ENCODE data around the gene PTOV1.

PTOV1 gene

DNA sequence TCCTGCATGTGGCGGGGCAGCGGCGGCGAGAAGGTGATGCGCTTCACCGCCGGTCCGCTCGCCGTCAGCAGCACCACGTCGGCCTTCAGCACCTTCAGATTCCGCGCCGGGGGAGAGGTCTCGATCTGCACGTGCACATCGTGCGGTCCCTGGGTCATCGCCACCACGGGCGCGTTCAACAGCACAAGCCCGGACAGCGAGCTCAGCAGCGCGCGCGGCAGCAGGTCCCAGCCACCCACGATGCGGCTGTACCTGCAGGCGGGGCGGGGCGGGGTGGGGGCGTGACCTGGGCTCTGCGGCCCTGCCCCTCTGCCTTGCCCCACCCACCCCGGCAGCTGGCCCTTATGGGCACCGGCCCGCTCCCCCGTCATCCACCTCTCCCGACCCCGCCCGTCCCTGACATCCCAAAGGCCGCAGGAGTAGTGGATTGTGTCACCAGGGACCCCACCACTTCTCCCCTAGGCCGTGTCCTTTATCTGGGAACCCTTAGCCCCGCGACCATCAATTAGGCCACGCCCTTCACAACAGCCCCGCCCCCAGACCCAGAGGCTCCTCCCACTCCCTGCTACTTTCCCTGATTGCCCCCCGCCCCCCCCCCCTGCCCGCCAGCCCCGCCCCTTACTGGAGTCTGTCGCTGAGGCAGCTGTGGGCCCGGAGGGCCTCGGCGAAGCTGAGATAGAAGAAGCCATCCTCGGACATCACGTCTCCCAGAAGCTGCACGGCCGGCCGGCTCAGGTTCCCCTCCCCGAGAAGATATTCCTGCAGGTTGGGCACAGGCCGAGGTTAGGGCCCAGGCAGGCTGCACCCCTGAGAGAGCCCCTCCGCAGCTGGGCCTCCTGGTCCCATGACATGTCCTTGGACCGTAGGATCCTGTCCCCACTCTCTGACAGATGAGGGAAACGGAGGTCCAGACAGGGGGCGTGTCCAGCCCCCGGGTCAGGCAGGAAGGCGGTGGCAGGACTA lies 39.7 kb downstream of the PTOV1 start:
- DNase-seq, result peak; percentile 91

DNA sequence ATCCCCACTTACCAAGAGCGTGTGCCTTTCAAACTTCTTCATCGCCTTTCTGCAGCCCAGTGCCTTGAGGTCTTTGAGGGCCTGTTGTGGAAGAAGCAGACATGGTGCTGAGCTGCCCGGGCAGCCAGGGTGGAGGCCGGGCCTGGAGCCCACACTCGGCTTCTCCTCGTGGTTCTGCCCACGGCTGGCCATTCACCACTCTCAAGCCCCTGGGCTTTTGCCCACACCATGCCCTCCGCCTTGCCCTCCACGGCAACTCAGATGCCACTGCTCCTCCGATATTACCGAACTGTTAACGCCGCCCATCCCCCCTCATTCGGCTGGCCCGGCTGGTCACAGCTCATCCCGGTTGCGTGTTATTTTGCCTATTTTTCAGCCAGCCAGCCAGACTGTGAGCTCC lies 40.4 kb downstream of the PTOV1 start:
- DNase-seq, result no peak

DNA sequence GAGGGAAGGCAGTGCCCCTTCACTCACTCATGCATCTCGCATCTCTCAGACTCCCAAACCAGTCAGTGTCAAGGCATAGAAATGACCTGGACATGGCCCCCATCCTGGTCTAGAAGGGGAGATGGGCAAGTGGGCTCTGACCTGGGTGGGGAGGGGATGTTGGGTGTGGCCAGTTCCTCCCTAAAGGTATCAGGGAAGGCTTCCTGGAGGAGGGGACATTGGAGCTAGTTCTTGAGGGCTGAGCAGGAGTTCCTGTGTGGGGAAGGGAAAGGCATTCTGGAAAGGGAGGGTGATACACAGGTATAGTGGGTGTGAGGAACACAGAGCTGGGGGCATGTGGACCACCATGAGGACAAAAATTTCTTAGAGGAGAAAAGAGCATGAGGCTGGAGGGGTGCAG lies 41.8 kb downstream of the PTOV1 start:
- DNase-seq, result no peak

DNA sequence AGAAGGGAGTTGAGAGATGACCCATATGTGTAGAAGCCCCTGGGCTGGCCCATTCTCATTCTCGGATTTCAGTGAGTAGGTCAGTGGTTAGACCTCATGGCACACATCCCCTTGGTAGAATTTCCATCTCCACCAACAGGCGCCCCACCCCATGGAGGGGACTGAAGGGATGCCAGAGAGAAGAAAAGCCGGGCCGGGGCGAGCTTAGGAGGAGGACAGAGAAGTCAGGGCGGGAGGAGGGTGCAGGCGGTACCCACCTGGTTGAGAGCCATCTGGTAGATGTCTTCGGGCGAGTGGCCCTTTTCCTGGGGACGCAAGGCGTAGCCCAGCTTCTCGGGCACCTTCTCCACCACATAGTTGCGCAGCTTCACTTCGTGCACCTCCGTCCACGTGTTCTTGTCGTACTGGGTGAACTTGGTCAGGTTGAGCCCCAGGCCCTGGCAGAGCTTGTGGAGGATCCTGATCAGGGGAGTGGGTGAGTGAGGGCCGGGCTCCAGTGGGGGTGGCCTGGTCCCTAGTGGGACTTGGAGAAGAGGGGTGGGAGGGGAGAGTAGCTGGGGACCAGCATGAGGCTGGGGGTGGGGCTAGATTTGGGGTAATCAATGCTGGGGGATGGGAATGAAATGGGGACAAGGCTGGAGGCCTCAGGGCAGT lies 43.2 kb downstream of the PTOV1 start:
- no peak for DNase-seq

DNA sequence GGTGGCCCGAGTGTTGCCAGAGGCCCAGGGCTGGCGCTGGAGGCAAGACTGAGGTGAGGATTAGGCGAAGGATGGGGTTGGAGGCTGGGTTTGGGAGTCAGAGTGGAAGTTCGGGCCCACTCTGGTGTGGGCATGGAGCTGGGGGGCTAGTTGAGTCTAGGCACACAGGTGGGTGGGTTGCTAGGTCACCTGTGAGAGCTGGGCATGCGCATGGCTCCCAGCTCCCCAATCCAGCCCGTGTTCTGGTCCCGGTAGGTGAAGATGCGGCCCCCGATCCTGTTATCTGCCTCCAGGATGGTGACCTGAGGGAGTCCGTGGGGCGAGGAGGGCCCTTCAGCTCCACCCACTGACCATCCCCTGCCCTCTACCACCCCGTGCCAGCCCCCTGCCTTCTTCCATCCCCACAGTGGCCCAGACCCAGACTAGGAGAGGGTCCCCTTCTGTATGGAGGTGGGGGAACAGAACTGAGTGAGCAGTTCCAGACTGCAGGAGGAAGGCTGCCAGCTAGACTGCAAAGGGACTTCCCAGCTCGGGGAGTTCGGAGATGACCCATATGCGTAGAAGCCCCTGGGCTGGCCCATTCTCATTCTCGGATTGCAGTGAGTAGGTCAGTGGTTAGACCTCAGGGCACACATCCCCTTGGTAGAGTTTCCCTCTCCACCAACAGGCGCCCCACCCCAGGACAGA lies 44.1 kb downstream of the PTOV1 start:
- DNase-seq, result no peak

DNA sequence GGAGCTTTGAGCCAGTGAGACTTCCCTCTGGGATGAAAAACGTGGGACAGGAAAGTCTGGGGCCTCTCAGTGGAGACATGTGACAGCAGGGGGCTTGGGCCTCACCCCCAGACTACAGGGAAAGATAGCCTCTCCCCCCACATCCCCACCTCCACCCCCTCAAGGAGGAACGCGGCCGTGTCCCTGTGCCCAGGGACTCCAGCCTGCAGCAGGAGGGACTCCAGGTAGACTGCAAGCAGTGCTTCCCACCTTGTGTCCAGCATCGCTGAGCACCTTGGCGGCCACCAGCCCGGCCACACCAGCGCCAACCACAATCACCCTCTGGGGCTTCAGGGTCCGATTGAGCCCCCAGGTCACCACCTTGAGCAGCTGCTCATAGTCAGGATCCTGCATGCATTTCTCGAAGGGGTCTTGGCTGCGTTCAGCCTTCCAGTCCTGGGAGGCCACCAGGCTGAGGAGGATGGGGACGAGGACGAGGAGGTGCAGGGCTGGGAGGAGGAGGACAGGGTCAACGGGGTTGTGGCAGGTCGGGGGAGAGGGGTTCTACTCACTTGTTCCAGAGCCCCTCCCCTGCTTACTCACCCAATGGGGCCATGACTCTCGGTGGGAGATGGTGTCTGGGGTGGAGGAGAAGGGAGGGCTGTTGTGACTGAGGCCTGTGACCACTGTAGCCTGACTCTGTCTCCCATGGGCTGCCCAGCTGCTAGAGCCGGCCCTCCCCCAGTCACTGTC lies 44.8 kb downstream of the PTOV1 start:
- no peak for DNase-seq

DNA sequence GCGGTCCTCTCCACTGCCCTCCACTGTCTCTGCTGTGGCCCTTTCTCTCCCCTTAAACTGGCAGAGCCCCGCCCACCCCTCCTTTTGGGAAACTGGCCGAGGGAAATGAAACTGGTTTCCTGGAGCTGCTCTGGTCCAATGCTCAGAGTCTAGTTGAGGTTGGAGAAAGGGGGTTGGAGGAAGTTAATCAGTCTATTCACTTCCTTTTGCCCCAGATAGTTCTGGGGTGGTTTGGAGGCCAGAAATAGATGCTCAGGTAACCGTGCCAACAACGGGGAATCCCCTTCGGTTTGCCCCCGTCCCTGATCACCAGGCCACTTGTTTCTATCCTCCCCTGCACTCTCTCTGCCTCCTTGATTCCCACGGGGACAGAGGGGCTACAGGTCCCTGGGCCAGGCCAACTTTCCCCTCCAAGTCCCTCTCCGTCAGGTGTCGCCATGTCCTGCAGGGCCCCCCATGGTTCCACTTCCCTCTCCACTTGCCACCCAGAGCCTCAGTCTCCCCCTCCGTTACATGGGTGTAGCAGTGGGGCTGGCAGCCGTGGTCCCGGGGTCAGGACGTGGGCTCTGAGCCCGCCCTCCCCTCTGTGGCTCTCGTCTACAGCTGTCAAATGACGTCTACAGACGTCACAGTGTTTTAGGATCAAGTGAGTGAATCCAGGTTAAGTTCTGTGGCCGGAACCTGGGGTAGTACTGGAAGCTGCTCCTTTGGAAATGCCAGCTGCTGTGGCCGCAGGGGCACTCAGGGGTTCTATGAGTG lies 46.1 kb downstream of the PTOV1 start, which contains the start of gene IL4I1:
TSS of gene IL4I1 (minus strand) at position 25 of the 759 bp plus-strand sequence. CDS start 727 bp downstream, outside the sequence.
- peak; percentile 34 for DNase-seq

DNA sequence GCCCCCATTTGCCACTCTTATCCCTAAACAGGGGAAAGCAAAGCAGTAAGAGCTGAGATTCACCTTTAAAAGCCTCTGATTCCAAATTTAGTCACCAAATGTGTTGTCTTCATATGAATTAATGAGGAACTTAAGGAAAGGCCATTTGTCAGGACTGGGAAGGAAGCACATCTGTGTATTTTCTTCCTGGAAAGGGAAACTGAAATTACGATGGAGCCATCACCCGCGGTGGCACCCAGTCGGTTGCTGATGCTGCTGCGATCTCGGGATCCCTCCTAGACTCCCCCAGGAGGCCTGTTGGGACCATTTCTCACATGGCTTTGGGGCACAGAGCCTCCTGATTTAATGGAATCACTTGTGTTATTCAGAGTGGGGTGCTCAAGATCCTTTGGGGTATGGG lies 53.2 kb downstream of the PTOV1 start:
- DNase-seq, result no peak

DNA sequence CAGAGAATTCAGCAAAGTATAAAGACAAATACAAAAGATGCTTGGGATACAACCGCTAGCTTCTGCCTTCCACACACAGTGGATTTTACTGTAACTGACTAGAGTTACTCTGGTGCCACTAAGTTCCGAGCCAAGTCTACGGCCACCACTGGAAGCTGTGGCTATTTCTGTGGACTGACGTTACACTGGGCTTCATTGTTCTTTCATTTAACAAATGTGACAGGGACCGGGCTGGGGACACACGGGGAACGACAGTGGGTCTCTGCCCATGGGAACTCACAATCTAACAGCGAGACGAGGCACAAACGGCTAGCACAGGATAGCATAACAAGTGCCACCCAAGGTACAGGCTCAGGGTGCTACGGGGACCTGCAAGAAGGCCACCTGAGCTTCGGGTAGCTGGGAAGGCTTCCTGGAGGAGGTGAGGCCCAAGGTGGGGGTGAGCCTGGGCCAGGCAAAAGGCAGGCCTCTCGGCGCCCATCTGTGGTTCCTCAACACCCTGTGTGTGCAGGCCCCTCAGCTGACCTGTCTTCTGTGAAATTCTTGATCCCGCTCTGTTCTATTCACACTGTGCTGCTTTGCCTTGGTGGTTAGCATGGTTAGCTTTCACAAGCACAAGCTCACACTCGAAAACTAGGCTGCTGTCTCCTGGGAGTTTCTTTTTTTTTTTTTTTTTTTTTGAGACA lies 56.1 kb downstream of the PTOV1 start:
- no peak for DNase-seq

DNA sequence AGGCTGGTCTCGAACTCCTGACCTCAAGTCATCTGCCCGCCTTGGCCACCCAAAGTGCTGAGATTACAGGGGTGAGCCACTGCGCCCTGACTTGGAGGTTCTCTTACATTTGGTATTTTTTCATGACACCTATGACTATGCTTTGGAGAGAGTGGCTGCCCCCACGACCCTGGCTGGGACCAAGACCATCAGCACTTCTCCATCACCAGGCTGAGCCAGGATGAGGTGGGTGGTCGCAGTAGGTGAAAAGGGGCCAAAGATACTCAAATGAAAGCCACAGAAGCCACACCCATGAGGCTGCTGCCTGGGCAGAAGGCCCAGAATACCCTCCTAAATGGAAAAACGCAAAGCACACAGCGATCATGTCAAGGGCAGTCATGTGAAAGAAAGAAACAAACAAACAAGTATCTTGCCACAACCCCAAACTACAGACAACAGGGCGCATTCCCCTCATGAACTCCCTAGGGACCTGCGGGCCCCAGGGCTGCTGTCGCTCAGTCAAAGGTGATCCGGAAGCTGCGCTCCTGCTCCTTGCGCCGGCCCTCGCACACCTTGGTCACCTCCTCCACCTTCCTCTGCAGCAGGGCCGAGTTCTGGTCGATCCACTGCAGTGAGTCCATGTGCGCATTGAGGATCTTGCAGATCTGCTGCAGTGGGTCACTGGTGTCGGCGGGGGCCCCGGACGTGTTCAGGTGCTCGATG lies 56.9 kb downstream of the PTOV1 start:
- DNase-seq, result no peak

DNA sequence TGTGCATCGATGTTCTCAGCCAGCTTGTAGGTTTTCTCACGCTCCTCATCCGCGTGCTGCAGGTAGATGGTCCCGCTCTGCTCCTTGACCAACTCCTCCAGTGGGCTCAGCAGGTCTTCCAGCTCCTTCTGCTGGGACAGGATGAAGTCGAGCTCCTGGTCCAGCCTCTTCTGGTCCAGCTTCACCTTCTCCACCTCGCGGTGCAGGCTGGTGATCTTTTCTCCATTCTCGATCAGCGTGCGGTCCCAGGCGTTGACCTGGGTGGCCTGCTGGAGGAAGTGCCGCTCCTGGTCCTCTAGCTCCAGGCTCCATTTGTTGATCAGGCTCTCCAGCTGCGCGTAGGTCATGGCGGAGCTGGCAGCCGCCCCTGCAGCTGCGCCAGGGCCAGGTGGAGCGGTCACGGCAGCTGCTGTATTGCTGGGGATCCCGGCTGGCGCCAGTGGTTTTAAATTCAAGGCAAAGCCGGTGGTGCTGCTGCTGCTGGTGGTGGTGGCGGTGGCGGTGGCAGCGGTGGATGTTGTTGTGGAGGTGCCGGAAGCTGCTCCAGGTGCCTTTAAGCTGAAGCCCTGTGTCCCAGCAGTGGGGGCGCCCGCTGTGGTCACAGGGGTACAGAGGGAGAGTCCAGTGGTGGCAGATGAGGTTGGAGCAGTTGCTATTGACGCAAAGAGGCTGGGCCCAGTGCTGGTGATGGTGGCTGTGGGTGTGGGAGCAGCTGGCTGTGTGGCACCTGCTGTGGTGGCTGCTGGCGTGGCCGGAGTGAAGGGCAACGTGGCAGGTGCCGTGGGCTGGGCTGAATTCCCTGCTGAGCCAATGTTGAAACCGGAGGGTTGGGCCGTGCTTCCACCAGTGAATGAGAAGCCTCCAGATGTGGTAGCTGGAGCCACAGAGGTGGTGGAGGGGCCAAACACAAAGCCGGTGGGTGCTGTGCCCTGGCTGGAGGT lies 57.8 kb downstream of the PTOV1 start:
- no peak for DNase-seq

DNA sequence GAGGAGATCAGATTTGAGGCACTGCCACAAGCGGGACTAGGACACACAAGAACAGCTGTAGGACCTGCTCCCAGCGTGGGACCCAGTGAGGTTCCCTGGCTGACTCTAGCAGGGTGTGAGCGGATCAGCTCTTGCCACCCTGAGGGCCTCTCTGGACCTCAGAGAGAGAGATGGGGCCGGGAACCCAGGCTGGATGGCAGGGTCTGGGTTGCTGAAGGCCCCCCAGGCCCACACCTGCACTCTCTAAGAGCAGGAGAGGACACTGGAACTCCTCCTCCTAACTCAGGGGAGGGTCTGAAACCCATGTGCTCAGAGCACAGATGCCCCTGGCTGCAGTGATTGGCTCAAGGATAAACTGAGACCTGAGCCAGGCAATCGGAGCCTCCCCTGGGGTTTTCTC lies 59.2 kb downstream of the PTOV1 start:
- no peak for DNase-seq
